Airway epithelial cell (primary cell): ENCODE results near the gene C22orf31. TPM values are rescaled to one million over a fixed set of nuclear protein-coding genes. Genes with fewer than 3 reads are reported as not detected.

Experiments used
- total RNA-seq: library from RNA; depleted of rRNA; stranded (reverse); fragments of >200 nt; gene quantifications from 2 replicates; pipeline ENCODE4 v1.2.3, GENCODE V29; 2015

Gene C22orf31
- total RNA-seq: not detected in 2 replicates

DNA sequence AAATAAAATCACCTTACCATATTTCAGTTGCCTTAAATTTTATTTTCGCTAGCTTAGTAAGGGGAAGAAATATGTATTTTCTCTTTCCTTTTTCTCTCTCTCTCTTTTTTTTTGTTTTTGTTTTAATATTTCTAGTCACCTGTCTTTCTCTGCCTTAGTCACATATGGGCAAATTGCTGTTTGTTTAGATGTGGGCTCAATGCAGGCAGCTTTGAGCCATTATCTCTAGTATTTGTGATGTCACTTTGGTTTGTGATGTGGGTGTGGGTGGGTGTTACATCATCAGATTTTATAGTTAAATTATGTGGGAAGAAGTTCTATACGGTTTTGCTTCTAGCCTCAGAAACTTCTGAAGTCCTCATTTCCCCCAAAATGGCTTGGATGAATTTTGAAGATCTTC lies at the start of gene C22orf31:
Gene C22orf31 (minus strand): TSS at position 59 of the 400 bp plus-strand sequence. CDS start 39 bp downstream, at position 20.

DNA sequence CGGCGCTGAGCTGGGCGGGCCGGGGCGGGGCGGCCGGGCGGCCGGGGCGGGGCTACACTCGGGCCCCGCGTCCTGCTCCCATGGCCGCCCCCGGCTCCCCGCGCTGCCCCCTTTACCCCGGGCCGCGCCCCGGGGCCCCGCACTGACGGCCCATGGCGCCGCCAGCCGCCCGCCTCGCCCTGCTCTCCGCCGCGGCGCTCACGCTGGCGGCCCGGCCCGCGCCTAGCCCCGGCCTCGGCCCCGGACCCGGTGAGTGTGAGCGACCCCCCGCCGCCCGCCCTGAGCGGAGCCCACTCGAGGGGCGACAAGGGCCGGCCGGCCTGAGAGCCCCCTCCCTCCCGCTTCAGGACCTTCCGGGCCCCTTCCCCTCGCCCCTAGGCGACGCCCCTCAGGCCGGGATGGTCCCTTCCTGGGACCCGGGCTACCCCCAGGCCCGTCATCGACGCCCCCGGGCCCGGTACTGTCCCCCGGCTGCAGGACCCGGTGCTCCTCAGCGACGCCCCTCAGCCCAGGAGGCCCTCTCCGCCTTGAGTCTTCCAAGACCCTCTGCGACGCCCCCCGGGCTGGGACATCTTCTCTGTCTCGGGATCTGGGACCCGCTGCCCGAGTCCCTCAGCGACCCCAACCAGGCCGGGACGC lies 11.5 kb upstream of the C22orf31 start, which contains the start of gene KREMEN1:
Gene KREMEN1 (plus strand): TSS at position 57 of the 639 bp plus-strand sequence. CDS start 96 bp downstream, at position 153.

Other genes starting within 250 kb of the C22orf31 start
- 5.9 and 8.3 TPM in 2 replicates for gene ZNRF3, start 178.3 kb downstream of the C22orf31 start, total RNA-seq
- 16.2 and 30.4 TPM in 2 replicates for gene KREMEN1, start 11.2 kb upstream of the C22orf31 start, total RNA-seq
- 0.14 and 0.51 TPM in 2 replicates for gene EMID1, start 144.1 kb upstream of the C22orf31 start, total RNA-seq
- gene RHBDD3, start 206.2 kb upstream of the C22orf31 start, total RNA-seq: 24.5 and 29.8 TPM in 2 replicates
- gene EWSR1, start 206.4 kb upstream of the C22orf31 start, total RNA-seq: 195 and 260 TPM in 2 replicates
- 25.3 and 29.8 TPM in 2 replicates for gene GAS2L1, start 244.8 kb upstream of the C22orf31 start, total RNA-seq